ENCODE data around the gene AQP3. TPM values are rescaled to one million over a fixed set of nuclear protein-coding genes. Genes with fewer than 3 reads are reported as not detected.
"Not testable (repeated sequence)": the region's sequence is repeated elsewhere in the genome, so short reads cannot be mapped to it uniquely, and the experiment has no call there.

The AQP3 gene
- total RNA-seq, 2 experiments from 2014 or later = 29.1 to 32.0 TPM

- ATAC-seq (ENCODE audit: low read depth) = peak; percentile 68
- peak overlapping the region; percentile 84 for H3K27ac Mint-ChIP-seq
- H3K27me3 Mint-ChIP-seq = no peaks in the 10 kb centered on the region
- H3K4me3 Mint-ChIP-seq = peak overlapping the region; percentile 54
- H3K36me3 Mint-ChIP-seq = peaks cover 7% of the 10 kb centered on the region
- DNase-seq = no peak
- POLR2A ChIA-PET = interaction anchor here (1.0 to 2.5 kb wide), 3 partner anchors 11 to 15 kb away, joined by 3 to 13 read pairs (median 10); partner anchors contain the start of genes AQP3 and NOL6
- H3K4me1 Mint-ChIP-seq = peaks cover 43% of the 10 kb centered on the region
- H3K9me3 Mint-ChIP-seq = no peaks in the 10 kb centered on the region
These were observed 11.1 kb upstream of the AQP3 start for GRCh38 chr9:33458444-33458843.

DNA sequence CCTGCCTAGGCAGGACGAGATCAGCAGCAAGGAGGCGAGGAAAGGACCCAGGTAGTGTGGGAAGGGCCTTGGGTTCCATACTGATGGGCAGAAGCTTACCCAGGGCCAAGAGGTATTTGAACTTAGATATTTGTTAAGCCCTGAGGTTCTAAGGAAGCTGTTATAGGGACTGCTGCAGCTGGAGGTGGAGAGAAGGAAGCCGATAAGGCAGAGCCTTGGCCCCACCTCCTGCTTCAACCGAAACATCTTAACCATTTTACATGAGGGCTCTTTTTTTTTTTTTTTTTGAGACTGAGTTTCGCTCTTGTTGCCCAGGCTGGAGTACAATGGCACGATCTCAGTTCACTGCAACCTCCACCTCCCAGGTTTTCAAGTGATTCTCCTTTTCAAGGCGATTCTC, 8.6 kb upstream of the AQP3 start:
- H3K27ac Mint-ChIP-seq = peak overlapping the region; percentile 66
- no peak for ATAC-seq (ENCODE audit: low read depth)
- peaks cover under 1% of the 10 kb centered on the region for H3K36me3 Mint-ChIP-seq
- H3K27me3 Mint-ChIP-seq = no peaks in the 10 kb centered on the region
- H3K9me3 Mint-ChIP-seq = no peaks in the 10 kb centered on the region
- POLR2A ChIA-PET = interaction anchor here (0.6 to 5.0 kb wide), 3 partner anchors 9 to 39 kb away, joined by 3 to 27 read pairs (median 6); partner anchors contain the start of gene AQP3
- peak overlapping the region; percentile 55 for H3K4me3 Mint-ChIP-seq
- H3K4me1 Mint-ChIP-seq = peaks cover 55% of the 10 kb centered on the region
- no peak for DNase-seq

- Mint-ChIP-seq H3K27ac (peak overlapping the region; percentile 66), H3K4me3 (peak overlapping the region; percentile 55), H3K4me1 (peaks cover 56% of the 10 kb centered on the region)
- H3K36me3 Mint-ChIP-seq; DNase-seq; H3K27me3 Mint-ChIP-seq; H3K9me3 Mint-ChIP-seq; ATAC-seq (ENCODE audit: low read depth): not testable (repeated sequence)
- POLR2A ChIA-PET = interaction anchor here (0.6 to 5.0 kb wide), 3 partner anchors 8 to 39 kb away, joined by 3 to 27 read pairs (median 6); partner anchors contain the start of gene AQP3
These were observed 8.1 kb upstream of the AQP3 start for GRCh38 chr9:33455456-33455855.

GRCh38 chr9:33454661-33455026, 7.3 kb upstream of the AQP3 start:
- not testable (repeated sequence) for ATAC-seq (ENCODE audit: low read depth); H3K9me3 Mint-ChIP-seq; H3K27me3 Mint-ChIP-seq; H3K36me3 Mint-ChIP-seq; DNase-seq
- peaks cover 56% of the 10 kb centered on the region for H3K4me1 Mint-ChIP-seq
- POLR2A ChIA-PET = interaction anchor here (0.6 to 5.0 kb wide), 4 partner anchors 19 to 427 kb away, joined by 8 to 27 read pairs (median 10); partner anchors contain the start of genes NFX1 and NOL6
- H3K4me3 Mint-ChIP-seq = peak overlapping the region; percentile 16
- H3K27ac Mint-ChIP-seq = peak overlapping the region; percentile 83

GRCh38 chr9:33453999-33454660, 6.7 kb upstream of the AQP3 start:
- Mint-ChIP-seq H3K9me3 (no peaks in the 10 kb centered on the region), H3K27ac (peak overlapping the region; percentile 83), H3K4me1 (peaks cover 54% of the 10 kb centered on the region), H3K4me3 (peak overlapping the region; percentile 16), H3K27me3 (no peaks in the 10 kb centered on the region), H3K36me3 (no peaks in the 10 kb centered on the region)
- POLR2A ChIA-PET = interaction anchor here (0.6 to 5.0 kb wide), 5 partner anchors 12 to 426 kb away, joined by 7 to 27 read pairs (median 9); partner anchors contain the start of genes NFX1 and NOL6
- ATAC-seq (ENCODE audit: low read depth) = no peak
- no peak for DNase-seq

DNA sequence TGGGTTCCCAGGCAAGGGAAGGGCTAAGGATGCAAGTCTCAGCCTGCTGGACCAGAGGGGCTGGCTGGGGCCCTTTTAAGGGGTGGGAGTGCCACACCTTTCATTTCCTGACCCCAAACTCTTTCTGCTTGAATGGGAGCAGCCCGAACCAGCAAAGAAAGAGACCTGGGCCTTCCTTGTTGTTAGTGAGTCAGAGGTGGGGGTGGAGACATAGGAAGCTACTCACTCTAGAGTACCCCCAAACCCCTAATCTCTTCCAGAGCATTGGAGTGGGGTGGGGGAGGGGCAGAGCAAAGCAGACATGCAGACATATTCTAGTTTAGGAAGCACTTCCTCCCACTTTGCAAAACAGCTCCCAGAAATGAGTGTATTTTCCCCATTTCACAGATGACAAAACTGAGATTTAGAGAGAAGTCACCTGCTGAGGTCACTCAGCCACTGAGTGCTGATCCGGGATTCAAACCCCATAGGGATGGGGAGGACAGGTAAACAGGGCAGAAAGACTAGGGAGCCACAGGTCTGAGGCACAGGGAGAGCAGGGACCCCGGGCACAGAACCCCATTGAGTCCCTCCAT, 6.0 kb upstream of the AQP3 start:
- DNase-seq (no peak), ATAC-seq (ENCODE audit: low read depth) (peak; percentile 15)
- Mint-ChIP-seq H3K4me1 (peaks cover 52% of the 10 kb centered on the region), H3K36me3 (no peaks in the 10 kb centered on the region), H3K9me3 (no peaks in the 10 kb centered on the region), H3K27ac (peak overlapping the region; percentile 83), H3K27me3 (no peaks in the 10 kb centered on the region), H3K4me3 (no peak overlapping the region)
- POLR2A ChIA-PET = interaction anchor here (0.8 to 5.0 kb wide), 5 partner anchors 12 to 163 kb away, joined by 5 to 27 read pairs (median 9); partner anchors contain the start of genes NFX1 and NOL6

GRCh38 chr9:33452828-33453271, 5.5 kb upstream of the AQP3 start:
- Mint-ChIP-seq H3K36me3 (no peaks in the 10 kb centered on the region), H3K4me3 (peak overlapping the region; percentile 7), H3K27me3 (no peaks in the 10 kb centered on the region), H3K9me3 (no peaks in the 10 kb centered on the region), H3K4me1 (peaks cover 52% of the 10 kb centered on the region), H3K27ac (peak overlapping the region; percentile 83)
- peak; percentile 62 for DNase-seq
- ATAC-seq (ENCODE audit: low read depth) = peak; percentile 75
- POLR2A ChIA-PET = interaction anchor here (0.8 to 5.0 kb wide), 4 partner anchors 12 to 163 kb away, joined by 5 to 27 read pairs (median 8); partner anchors contain the start of gene NFX1

GRCh38 chr9:33450621-33451146, 3.3 kb upstream of the AQP3 start:
- Mint-ChIP-seq H3K4me1 (peaks cover 54% of the 10 kb centered on the region), H3K36me3 (no peaks in the 10 kb centered on the region), H3K27ac (no peak overlapping the region), H3K9me3 (no peaks in the 10 kb centered on the region), H3K27me3 (no peaks in the 10 kb centered on the region), H3K4me3 (no peak overlapping the region)
- no peak for ATAC-seq (ENCODE audit: low read depth)
- no peak for DNase-seq
- POLR2A ChIA-PET = interaction anchor here (0.9 kb wide), 1 partner anchor 426 kb away, joined by 3 read pairs; no protein-coding TSS in a partner anchor

- DNase-seq (no peak), ATAC-seq (ENCODE audit: low read depth) (no peak)
- Mint-ChIP-seq H3K9me3 (no peaks in the 10 kb centered on the region), H3K27me3 (no peaks in the 10 kb centered on the region), H3K4me1 (peaks cover 54% of the 10 kb centered on the region), H3K27ac (no peak overlapping the region), H3K36me3 (no peaks in the 10 kb centered on the region), H3K4me3 (no peak overlapping the region)
- POLR2A ChIA-PET = interaction anchor here (0.9 to 4.2 kb wide), 3 partner anchors 24 to 425 kb away, joined by 3 to 31 read pairs (median 4); partner anchors contain the start of gene NOL6
These were observed 2.3 kb upstream of the AQP3 start for GRCh38 chr9:33449715-33450114.

GRCh38 chr9:33447799-33448553, 583 bp upstream of the AQP3 start:
- H3K4me3 Mint-ChIP-seq = peak overlapping the region; percentile 91
- ATAC-seq (ENCODE audit: low read depth) = no peak
- H3K27ac Mint-ChIP-seq = peak overlapping the region; percentile 89
- POLR2A ChIA-PET = interaction anchor here (0.8 to 4.2 kb wide), 6 partner anchors 8 to 158 kb away, joined by 4 to 31 read pairs (median 6); partner anchors contain the start of genes NFX1 and NOL6
- no peaks in the 10 kb centered on the region for H3K36me3 Mint-ChIP-seq
- H3K4me1 Mint-ChIP-seq = peaks cover 43% of the 10 kb centered on the region
- H3K27me3 Mint-ChIP-seq = no peaks in the 10 kb centered on the region
- no peak for DNase-seq
- H3K9me3 Mint-ChIP-seq = no peaks in the 10 kb centered on the region

GRCh38 chr9:33446240-33446945, 1.0 kb downstream of the AQP3 start:
- Mint-ChIP-seq H3K4me1 (peaks cover 34% of the 10 kb centered on the region), H3K27ac (peak overlapping the region; percentile 95), H3K27me3 (no peaks in the 10 kb centered on the region), H3K9me3 (no peaks in the 10 kb centered on the region), H3K4me3 (peak overlapping the region; percentile 91), H3K36me3 (no peaks in the 10 kb centered on the region)
- POLR2A ChIA-PET = interaction anchor here (2.1 to 4.2 kb wide), 3 partner anchors 12 to 157 kb away, joined by 7 to 31 read pairs (median 13); partner anchors contain the start of gene NFX1
- peak; percentile 54 for DNase-seq
- peak; percentile 70 for ATAC-seq (ENCODE audit: low read depth)

All from activated naive CD8-positive, alpha-beta T cell treated with anti-CD3 and anti-CD28 coated beads, Interleukin-2, amount 10 ng/mL, durations not matched to agents 7 days and 5 days (primary cell).